ENCODE results near the gene BRD4.
"Not testable (repeated sequence)": the region's sequence is repeated elsewhere in the genome, so short reads cannot be mapped to it uniquely, and the experiment has no call there.

GRCh38 chr19:15352535-15352934 lies 20.2 kb upstream of the BRD4 start:
- TF ChIP-seq CTCF (conservative IDR thresholded peaks at IDR 0.05 in 1 of 2, IDR thresholded peaks at IDR 0.05 in 1 of 2; ENCODE audit: low read depth in 1 of 2, low read length in 2 of 2); EZH2 (IDR thresholded peaks at IDR 0.05; ENCODE audit: low read length, missing control alignments): not testable (repeated sequence)

Data from fibroblast of lung (primary cell).